NCI-H446 (cell line): Measurements from ENCODE around the gene ANKRD39.

Experiments used
- DNase-seq, 2 experiments: peaks; one replicate each; lab custom pipeline; 2025; lab: John Stamatoyannopoulos, UW

The ANKRD39 gene

GRCh38 chr2:96853321-96853720, 4.5 kb downstream of the ANKRD39 start:
- no peak for DNase-seq

DNA sequence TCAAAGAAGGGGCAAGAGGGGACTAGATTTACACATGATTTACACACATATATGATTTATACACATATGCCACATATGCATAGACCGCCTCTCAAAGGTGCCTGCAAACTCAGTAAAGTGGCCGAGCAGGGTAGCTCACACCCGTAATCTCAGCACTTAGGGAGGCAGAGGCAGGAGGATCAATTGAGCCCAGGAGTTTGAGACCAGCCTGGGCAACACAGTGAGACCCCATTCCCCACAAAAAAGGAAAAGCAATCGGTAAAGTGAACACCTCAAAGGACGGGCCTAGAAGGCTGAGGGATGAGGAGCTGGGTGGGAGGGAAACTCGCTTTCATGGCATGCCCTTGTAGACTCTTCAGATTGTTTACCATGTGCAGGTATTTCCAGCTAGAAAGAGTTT, 5.1 kb downstream of the ANKRD39 start:
- no peak for DNase-seq

GRCh38 chr2:96848264-96848663, 9.6 kb downstream of the ANKRD39 start:
- no peak for DNase-seq

DNA sequence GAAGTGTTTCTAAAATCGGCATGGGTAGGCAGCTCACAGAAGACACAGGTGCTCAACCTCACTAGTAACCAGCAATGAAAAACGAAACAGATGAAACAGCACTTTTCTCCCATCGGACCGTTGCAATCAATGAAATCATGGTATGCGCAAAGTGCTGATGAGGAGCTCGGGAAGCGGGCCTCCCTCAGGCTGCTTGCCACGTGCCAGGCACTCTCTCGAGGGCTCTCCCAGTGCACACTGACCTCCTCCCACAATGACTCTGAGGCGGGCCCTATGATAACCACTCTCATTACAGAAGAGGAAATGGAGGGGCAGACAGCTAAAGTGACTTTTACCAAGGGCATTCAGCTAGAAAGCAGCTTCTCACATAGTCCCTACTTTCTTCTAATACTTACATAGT, 10.2 kb downstream of the ANKRD39 start:
- DNase-seq, result no peak

DNA sequence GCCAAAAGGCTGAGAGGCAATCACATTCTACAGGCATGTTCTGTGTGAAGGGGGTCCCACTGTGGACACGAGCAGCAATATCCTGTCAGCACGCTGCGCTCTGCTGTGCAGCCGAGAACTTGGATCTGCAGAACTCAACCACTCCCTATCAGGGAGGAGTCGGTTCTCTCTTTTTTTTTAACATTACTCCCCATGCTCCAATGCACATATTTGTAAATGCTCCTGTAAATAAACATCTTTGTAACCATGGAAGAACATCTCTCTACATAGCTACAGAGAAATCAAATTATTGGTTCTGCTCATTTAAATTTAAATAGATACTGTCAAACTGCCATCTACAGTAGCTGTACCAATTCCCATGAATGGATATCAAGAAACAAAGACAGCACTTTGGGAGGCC, 11.0 kb downstream of the ANKRD39 start:
- no peak for DNase-seq

GRCh38 chr2:96844405-96844808, 13.4 kb downstream of the ANKRD39 start:
- DNase-seq, result no peak

- no peak for DNase-seq
Observed at GRCh38 chr2:96843538-96844268, 14.1 kb downstream of the ANKRD39 start, which contains the start of gene ANKRD23. Gene ANKRD23 (minus strand): TSS chr2:96844021. CDS start chr2:96843992, 29 bp downstream.

DNA sequence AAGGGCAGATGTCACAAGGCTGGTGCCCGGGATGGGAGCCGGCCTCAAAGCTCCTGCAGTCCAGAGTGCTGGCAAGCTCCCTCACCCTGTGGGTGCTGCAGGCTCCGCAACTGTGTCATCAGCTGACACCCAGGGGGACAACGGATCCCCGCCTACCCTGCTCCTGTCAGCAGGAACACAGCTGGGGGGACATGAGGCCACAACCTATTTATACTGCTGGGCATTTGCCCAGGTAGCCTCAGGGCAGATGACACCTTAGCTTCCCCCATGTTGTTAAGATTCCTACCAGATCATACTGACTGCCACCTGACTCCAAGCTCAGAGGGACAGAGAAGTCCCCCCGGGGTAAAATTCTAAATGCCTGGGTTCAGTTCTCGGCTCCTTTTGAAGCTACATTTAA, 15.2 kb downstream of the ANKRD39 start:
- no peak for DNase-seq

- no peak for DNase-seq
Observed at GRCh38 chr2:96841701-96842495, 15.9 kb downstream of the ANKRD39 start.

DNA sequence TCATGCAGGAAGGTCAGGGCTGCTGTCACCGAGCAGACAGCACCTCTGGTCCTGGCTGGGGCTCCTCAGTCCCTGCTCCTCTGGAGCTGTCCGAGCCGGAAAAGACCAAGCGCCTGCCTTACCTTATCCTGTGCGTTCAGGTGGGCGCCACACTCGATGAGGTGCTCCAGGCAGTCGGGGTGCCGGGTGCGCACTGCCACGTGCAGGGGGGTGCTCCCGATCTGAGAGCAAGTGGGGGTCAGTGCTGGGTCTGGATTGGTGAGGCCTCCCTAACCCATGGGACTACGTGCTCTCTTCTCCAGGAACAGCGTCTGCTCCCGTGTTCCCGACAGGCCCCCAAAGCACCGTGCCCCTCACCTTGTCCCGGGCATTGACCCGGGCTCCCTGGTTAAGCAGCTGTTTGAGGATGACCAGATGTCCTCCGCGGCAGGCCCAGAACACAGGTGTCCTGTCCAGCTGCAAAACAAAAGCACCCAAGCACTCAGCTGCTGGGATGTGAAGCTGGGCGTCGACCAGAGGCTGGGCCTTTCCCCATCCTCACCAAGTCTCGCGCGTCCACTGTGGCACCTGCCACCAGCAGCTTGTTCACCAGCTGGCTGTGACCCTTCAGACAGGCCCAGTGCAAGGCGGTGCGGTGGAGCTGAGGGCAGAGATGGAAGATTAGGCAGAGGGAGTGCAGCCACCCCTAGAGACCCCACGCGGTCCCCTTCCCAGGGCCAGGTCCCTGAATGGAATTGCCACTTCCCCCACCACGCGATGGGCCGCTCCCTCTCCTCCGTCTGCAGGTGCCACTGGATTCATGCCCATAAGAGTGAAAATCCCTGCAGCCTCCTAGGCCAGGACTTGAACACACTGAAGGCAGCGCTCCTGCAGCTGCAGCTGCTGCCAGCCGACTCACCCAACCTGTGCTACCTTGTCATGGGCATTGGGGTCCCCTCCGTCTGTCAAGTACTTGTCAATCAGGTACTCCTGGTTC, 17.7 kb downstream of the ANKRD39 start:
- no peak for DNase-seq

GRCh38 chr2:96839293-96839874, 18.4 kb downstream of the ANKRD39 start:
- no peak for DNase-seq

DNA sequence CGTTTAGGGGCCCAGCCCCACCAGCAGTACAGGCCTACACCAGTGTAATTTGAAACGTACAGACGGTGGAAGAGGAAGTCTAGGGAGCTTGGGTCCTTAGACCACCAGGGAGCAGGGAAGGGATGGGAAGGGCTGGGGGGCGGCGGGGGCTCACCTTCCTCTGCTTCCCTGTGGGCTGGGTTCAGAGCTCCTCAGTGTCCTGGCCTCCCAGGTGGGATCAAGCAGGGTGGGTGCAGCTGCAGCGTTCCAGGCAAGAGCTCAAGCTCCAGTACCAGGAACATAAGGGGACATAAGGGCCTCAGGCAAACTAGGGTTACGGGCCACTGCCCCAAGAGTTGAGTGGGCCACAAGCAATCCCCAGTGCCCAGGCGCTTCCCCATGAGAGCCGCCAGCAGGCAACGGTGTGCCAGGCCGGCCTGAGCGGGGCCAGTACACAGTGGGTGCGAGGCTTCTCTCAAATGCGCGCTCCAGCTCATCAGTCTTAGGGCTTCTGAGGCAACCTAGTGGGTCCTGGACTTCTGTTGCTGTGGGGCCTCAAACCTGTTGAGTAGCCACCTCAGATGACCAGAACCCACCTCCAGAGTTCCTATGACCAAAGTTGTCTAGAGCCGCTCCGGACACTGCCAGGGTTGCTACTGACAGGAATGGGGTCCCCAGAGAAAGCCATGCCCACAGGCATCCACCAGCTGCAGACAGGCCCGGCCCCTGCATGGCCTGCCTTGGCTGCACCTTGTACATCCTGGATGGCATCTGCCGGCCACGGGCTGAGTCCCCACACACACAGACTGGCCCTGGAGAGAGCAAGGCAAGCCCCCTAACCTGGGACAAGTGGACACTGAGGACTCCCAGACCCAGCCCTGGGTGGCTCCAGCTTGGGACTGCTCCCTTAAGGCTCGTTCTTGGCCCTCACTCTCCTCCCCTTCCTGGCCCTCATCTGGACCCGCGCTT, 19.2 kb downstream of the ANKRD39 start:
- no peak for DNase-seq

- DNase-seq, result no peak
Observed at GRCh38 chr2:96837575-96837974, 20.2 kb downstream of the ANKRD39 start.

DNA sequence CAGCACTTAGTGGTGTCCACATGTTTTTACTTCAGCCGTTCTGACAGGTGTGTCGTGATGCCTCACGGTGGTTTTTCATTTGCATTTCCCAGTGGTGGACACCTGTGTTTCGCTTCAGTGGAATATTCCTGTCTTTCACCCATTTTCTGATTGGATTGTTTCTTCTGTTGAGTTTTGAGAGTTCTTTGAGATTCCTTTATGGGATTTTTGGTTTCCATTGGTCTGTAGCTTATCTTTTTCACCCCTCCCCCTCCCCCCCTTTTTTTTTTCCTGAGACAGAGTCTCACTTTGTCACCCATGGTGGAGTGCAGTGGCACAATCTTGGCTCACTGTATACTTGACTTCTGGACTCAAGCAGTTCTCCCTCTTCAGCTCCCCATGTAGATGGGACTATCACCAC, 22.0 kb downstream of the ANKRD39 start:
- DNase-seq, result no peak

GRCh38 chr2:96832754-96833507, 24.9 kb downstream of the ANKRD39 start:
- DNase-seq, result no peak

GRCh38 chr2:96832408-96832753, 25.4 kb downstream of the ANKRD39 start:
- DNase-seq, result no peak

- DNase-seq, result no peak
Observed at GRCh38 chr2:96831679-96832078, 26.1 kb downstream of the ANKRD39 start.

- no peak for DNase-seq
Observed at GRCh38 chr2:96830044-96830562, 27.7 kb downstream of the ANKRD39 start.

GRCh38 chr2:96828874-96829273, 28.9 kb downstream of the ANKRD39 start:
- DNase-seq, result no peak

GRCh38 chr2:96828436-96828835, 29.4 kb downstream of the ANKRD39 start:
- DNase-seq, result no peak
